ENCODE data around the gene KIAA1755.

Gene KIAA1755

GRCh38 chr20:38209736-38210405, 50.7 kb downstream of the KIAA1755 start:
- no peak for DNase-seq (ENCODE audit: low read depth, low spot score)
- H3K27ac ChIP-seq = no peak overlapping the region

- H3K27ac ChIP-seq = no peak overlapping the region
- no peak for DNase-seq (ENCODE audit: low read depth, low spot score)
Measured at GRCh38 chr20:38209054-38209675, 51.4 kb downstream of the KIAA1755 start.

DNA sequence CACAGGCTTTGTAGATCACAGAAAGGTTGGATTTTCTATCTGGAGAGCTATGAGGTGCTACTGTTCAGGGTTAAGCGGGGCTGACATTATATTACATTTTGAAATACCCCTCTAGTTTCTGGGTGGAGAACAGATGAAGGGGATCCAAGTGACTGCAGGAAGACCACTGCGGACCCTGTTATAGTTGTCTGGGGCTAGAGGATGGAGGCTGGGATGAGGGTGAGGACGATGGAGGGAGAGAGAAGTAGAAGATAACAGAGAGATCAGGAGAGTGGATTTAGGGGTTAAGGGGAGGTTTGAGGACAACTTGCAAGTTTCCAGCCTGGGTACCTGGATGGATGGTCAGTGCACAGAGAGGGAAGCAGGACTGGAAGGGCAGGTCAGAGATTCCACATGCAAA, 52.0 kb downstream of the KIAA1755 start:
- no peak for DNase-seq (ENCODE audit: low read depth, low spot score)
- H3K27ac ChIP-seq = no peak overlapping the region

DNA sequence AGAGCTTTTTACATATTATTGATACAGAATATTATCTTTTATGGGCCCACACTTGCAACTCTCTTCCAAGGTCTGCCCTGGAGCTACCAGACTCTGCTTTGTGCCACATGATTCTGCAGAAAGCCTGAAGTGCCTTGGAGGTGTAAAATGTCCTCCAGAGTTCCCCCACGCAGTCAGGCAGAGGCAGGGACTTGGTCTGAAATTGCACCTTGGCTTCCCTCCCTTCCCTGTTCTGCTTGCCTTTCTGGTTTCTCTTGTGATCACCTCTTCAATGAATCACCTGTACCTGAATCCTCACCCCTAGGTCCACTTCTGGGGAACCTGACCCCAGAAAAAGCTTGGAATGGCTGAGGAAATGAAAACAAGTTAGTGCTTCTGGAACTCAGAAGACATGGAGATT, 52.4 kb downstream of the KIAA1755 start:
- DNase-seq (ENCODE audit: low read depth, low spot score) = no peak
- H3K27ac ChIP-seq = no peak overlapping the region

GRCh38 chr20:38207621-38208020, 52.9 kb downstream of the KIAA1755 start:
- no peak for DNase-seq (ENCODE audit: low read depth, low spot score)
- no peak overlapping the region for H3K27ac ChIP-seq

- no peak for DNase-seq (ENCODE audit: low read depth, low spot score)
- no peak overlapping the region for H3K27ac ChIP-seq
Measured at GRCh38 chr20:38205001-38205400, 55.5 kb downstream of the KIAA1755 start.

DNA sequence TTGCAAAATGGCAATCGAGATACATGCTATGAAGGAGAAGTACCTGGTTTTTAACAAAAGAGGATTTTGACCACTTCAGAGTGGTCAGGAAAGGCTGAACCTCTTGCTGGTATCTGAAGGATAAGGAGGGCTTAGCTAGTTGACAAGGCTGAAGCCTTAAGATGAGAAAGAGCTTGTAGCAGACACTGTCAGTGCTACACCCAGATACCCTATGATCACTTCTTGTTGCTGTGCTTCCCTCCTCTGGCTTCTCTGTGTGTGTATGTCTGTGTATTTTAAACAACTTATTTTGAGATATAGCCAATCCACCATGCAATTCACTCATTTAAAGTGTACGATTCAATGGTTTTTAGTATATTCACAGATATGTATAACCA, 56.6 kb downstream of the KIAA1755 start:
- H3K27ac ChIP-seq = no peak overlapping the region
- no peak for DNase-seq (ENCODE audit: low read depth, low spot score)

- no peak overlapping the region for H3K27ac ChIP-seq
- no peak for DNase-seq (ENCODE audit: low read depth, low spot score)
Measured at GRCh38 chr20:38203337-38203980, 57.1 kb downstream of the KIAA1755 start.

DNA sequence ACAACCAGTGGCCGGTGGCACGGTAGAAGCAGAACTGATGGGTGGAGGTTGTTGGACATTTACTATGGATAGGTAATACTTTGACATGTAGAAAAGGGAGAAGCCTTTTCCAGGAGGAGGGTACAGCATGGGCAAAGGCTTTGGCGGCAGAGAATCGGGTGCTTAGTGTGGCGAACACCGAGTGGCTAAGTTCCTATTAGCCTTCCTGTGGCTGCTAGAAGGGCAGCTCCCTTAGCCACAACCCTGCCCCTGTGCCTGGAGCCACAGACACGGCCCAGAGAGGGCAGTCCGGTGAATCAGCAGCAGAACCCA, 57.6 kb downstream of the KIAA1755 start:
- H3K27ac ChIP-seq = no peak overlapping the region
- DNase-seq (ENCODE audit: low read depth, low spot score) = no peak

DNA sequence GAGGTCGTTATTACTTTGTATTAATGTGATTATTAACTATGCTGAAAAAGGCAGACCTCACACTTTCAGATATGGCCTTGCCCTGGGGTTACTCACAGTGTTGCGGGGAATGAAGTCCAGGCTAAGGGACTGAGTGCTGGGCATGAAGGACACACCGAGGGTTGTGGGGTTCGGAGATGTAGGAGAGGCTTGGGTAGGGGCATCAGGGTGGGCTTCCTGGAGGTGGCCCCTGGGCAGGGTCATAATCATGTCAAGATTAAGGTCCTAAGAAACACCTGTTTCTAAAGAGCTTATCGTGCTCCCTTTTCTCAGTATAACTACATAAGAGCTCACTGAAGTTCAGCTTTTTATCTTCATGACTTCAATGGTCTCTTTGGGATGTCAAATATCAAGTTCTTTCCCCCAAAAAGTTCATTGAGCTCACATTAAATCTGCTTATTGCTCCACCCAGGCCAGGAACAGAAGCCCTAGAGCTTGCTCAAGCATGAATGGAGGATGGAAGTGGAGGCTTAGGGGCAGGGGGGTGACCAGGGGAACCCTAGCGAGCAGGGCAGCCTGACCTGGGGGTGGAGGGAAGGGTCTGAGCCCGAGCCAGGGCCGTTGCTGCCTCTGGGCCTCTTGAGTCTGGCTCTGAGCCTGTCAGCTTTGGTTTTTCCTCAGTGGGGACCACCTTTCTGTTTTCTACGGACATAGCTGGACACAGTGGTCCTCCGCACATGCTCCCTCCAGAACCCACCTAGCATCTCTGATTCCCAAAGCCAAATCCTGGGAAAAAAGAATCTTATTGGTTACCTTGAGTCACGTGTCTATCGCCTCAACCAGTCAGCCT, 58.2 kb downstream of the KIAA1755 start:
- no peak for DNase-seq (ENCODE audit: low read depth, low spot score)
- H3K27ac ChIP-seq = peak overlapping the region; percentile 26

GRCh38 chr20:38201356-38201755, 59.2 kb downstream of the KIAA1755 start:
- peak overlapping the region; percentile 26 for H3K27ac ChIP-seq
- DNase-seq (ENCODE audit: low read depth, low spot score) = peak; percentile 70

DNA sequence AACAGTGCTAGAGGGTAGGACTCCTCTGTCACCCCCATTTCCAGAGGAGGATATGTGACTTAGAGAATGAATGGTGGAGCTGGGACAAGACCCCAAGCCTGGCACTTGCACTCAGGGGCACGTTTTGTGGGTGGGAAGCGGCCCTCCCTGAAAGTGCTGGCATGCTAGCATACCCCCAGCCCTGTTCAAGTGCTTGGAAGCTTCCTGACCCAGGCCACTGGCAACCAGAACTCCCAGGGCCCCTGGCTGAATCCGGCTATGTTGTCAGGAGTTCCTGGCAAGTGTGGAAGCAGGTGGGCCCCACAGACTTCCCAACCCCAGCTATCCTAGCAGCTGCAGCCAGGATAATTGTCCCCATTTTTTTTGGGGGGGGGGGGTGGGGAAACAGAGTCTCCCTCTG, 59.9 kb downstream of the KIAA1755 start:
- peak overlapping the region; percentile 26 for H3K27ac ChIP-seq
- DNase-seq (ENCODE audit: low read depth, low spot score) = no peak

DNA sequence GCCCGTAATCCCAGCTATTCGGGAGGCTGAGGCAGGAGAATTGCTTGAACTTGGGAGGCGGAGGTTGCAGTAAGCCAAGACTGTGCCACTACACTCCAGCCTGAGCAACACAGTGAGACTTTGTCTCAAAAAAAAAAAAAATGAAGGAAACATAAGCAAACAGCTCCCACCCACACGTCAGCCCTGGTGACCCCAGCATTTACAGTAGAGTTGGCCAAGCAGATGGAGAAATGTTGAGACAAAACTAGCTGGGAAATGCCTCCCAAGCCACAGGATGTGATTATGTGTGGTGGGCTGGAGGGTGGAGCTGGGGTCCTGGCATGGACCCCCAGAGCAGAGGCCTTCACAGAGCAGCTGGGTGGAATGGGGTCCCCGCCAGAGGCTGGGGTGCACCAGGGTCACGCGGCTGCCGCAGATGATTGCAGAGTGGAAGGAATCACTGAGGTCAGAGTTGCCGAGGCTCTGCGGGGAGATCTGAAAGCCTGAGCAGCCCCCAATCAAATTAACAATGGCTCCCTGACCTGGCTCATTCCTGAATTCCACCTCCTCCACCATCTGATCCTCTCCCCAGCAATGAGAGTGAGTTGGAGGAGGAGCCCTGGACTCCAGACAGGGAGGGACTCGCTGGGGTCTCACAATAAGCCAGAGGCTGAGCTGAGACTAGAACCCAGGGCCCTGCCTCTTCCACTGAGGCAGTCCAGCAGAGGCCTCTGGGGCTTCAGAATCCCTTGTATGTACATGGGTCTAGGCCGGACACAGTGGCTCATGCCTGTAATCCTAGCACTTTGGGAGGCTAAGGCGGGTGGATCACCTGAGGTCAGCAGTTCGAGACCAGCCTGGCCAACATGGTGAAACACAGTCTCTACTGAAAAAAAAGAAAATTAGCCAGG, 60.8 kb downstream of the KIAA1755 start:
- DNase-seq (ENCODE audit: low read depth, low spot score) = no peak
- no peak overlapping the region for H3K27ac ChIP-seq

DNA sequence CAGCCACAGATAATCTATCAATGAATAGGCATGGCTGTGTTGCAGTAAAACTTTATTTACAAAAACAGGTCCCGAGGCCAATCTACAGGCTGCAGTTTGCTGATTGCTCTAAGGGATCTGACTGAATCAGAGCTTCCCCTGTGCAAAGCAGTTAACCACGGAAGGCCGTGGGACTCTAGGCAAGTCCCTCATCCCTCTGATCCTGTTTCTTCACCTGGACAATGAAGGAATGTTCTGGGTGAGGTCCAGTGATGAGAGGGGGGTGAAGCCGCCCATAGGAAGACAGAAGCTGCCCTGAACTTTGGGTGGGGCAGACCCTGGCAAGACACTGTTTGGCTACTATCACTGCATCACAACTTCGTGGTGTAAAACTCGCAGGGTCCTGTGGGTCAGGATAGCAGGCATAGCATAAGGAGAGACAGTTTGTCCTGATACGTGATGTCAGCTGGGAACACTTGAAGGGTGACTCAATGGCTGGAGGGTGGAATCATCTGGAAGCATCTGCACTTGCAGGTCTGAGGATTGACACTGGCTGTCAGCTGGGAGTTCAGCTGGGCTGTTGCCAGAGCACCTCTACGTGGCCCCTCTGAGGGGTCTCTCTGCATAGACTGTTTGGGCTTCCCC, 62.2 kb downstream of the KIAA1755 start:
- DNase-seq (ENCODE audit: low read depth, low spot score) = no peak
- peak overlapping the region; percentile 29 for H3K27ac ChIP-seq

GRCh38 chr20:38197619-38198018, 62.9 kb downstream of the KIAA1755 start:
- H3K27ac ChIP-seq = peak overlapping the region; percentile 29
- no peak for DNase-seq (ENCODE audit: low read depth, low spot score)

- no peak overlapping the region for H3K27ac ChIP-seq
- DNase-seq (ENCODE audit: low read depth, low spot score) = no peak
Measured at GRCh38 chr20:38197217-38197616, 63.3 kb downstream of the KIAA1755 start.

DNA sequence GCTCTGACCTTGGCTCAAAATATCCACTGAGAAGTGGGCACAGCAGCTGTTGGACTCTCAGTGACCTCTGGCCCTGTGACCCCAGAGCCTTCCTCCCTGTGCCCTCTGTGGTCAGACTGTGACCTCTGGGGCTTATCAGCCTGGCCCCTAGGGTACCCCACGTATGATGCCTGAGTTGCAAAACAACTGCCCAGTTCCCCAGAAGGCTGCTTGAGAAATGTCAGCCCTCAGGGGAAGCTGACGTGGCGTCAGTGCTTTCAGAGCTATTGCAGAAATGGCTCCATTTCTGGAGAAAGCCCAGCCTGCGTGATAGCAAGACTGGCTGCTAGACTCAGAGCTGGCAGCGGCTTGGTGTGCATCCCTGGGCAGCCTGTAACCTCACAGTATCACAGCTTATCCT, 63.9 kb downstream of the KIAA1755 start:
- H3K27ac ChIP-seq = no peak overlapping the region
- DNase-seq (ENCODE audit: low read depth, low spot score) = no peak

GRCh38 chr20:38196076-38196475, 64.5 kb downstream of the KIAA1755 start:
- no peak overlapping the region for H3K27ac ChIP-seq
- DNase-seq (ENCODE audit: low read depth, low spot score) = no peak

DNA sequence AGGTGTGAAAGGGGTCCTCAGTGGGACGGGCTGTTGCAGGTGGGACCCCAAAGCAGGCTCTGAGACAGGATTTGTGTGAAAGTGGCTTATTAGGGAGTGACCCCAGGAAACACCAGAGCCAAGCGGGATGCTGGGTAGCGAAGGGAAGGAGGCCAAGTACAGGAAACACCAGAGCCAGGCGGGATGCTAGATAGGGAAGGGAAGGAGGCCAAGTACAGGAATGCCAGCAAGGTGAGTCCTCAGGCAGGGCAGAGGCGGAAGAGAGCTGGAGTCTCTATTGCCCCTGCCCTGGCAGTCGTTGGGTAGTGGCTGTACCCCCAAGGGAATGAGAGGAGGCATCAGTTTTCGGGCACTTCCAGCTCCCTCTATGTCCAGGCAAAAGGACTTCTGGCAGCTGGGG, 65.0 kb downstream of the KIAA1755 start:
- no peak overlapping the region for H3K27ac ChIP-seq
- no peak for DNase-seq (ENCODE audit: low read depth, low spot score)

Measured in epithelial cell of prostate (primary cell).